ENCODE measurements around the gene THSD7B.
"Not testable (repeated sequence)": the region's sequence is repeated elsewhere in the genome, so short reads cannot be mapped to it uniquely, and the experiment has no call there.

The THSD7B gene

DNA sequence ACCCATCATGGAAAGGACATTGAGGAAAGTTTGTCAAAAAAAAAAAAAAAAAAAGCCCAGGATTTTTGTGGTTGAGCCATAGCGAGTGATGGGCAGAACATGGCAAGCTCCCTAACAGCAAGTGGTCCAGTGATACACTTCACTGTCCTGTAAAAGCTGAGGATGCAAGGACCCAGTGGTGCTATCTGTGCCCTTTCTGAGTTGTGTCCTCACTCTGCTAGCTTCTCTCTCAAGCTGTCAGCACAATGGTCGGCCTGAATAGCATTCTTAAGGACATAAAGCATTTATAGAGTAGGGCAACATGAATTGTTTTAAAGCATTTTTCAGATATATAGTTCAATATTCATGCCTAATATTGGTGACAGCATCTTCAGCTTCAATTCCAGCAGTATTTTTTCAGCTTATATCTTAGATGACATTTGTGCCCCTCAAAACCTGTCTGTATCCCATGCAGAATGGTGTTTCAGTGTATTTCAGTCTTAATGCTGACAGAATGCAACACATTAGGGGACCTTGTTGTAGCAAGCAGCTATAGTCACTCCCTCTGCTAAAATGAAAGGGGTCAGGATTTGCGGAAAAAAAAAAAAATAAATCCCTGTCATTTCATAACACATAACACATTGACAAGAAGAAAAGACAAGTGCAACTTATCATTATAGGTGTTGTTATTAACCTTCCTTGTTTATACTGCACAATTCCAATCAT, 496.7 kb downstream of the THSD7B start:
- DNase-seq, result no peak

DNA sequence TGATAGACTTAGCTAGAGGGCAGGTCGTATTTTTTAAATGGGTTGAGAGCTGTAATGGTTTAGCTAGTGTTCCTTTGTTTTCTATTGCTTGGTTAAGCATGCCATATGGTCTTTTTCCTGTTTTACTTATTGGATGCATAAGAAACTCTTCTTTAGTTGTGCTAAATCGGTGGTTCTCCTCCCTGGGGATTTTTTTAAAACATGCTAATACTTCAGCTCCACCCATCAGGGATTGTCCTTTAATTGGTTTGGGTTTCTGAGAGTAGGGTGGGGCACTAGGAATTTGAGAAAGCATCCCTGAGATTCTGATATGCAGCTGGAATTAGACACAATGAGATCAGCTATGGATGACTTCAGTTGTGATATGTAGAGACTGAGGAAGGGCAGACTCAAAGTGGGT, 497.2 kb downstream of the THSD7B start:
- DNase-seq, result no peak

DNA sequence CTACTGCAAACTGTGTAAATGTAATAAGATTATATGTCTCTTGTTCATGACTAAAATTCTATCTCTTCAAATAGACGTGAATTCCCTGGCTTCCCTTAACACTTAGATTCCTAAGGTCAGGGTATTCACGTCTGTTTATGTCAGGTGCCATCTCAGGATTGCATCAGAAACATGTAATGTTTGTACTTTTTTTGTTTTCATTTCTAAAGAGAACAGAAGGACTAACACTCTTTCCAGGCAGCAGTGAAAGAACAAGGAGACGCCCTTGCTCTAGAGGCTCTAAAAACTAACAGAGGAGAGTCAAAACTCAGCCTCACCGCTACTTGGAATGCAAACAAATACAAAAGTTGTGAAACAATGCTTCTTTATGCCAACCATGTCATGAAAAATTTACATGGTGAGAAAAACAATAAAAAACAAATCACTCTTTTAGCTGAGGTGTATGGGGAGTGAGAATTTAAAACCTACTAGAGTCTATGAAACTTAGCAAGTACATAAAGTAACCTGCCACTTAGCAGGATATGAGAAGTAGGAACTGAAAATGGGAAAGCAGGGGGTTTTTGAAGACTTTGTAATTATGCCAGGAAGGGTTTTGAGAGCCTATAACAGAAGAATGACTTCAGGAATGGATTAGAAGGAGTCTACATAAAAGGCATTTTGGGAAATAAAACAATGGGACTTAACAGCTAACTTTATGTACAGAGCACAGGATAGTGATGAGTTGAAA, 522.7 kb downstream of the THSD7B start:
- no peak for DNase-seq

DNA sequence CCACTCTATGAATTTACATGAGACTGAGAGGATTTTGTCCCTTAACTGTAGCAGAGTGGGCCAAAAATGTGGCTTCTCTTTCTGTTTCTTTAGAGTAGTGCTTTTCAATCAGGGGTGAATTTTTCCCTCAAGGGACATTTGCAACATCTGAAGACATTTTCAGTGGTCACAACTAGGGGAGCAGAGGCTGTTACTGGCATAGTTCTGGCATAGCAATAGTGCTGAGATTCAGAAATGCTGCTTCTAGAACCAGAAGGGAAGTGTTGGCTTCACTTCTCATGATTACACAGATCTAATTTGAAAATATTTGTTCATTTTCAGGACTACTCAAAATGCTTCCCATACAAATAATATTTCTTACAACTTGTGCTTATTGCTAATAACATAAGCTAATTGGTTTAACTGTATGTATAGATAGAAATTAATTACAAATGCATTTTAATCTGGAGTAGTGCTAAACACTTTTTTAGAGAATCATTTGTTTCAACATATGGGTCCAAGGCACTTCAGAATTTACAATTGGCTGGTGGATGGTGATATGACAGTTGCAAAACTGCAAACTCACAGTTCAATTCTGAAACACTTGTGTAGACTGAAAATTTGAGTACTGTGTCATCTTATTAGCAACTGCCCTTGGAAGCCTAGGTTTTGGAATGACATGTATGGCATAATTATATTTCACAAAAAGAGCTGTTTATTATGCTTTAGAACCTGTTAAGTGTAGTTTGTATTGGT, 526.7 kb downstream of the THSD7B start:
- DNase-seq, result no peak

DNA sequence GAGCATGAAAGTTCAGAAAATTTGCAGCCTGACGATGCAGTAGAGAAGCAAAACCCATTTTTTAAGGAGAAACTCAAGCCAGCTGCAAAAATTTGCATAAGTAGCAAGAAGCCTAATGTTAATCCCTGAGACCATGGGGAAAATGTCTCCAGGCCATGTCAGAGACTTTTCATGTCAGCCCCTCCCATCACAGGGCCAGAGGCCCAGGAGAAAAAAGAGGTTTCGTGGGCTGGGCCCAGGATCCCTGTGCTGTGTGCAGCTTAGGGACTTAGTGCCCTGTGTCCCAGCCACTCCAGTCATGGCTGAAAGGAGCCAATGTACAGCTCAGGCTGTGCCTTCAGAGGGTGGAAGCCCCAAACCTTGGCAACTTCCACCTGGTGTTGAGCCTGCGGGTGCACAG, 533.0 kb downstream of the THSD7B start:
- DNase-seq, result no peak

DNA sequence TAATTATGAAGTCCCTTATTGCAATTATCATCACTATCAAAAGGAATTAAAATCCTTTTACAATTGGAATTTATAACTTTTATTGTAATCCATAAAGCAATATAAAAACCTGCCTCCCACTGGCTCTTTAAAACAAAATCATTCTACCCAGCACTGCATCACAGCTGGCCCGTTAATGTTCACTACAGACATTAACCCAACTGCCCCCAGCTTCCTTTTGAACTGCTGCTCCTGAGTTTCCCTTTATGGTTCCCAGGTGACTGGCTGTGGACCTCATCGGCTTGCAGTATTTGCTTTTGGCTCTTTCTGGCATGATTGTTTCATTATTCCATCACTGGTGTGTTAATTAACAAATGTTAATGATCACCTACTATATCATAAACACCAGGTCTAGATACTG, 535.6 kb downstream of the THSD7B start:
- no peak for DNase-seq

DNA sequence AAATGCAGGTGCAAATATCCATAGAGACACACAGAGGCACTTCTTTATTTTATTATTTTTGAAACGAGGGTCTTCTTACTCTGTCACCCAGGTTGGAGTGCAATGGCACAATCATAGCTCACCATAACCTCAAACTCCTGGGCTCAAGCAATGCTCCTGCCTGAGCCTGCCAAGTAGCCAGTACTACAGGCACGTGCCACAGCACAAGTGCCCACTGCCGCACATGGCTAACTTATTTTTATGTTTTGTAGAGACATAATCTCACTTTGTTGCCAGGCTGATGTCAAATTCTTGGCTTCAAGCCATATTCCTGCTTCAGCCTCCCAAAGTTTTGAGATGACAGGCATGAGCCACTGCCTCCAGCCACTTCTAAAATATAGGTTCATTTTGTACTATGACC, 537.6 kb downstream of the THSD7B start:
- no peak for DNase-seq

DNA sequence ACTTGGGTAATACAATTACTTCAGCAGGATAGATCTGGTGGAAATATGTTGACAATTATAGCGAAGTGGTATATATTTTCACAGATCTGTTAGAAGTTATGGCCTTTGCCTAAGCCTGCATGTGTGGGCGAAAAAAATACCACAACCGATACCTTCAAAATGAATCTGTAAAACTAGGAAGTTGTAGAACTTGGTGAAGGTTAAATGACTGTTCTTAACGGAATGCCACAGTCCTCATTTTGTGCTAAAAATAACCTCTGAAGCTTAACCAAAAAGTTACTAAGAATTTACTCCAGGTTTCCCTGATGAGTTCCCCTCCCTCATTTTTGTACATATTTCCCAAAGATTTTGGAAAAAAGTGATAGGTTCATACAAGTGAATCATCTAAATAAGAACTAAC, 550.7 kb downstream of the THSD7B start:
- DNase-seq, result no peak

DNA sequence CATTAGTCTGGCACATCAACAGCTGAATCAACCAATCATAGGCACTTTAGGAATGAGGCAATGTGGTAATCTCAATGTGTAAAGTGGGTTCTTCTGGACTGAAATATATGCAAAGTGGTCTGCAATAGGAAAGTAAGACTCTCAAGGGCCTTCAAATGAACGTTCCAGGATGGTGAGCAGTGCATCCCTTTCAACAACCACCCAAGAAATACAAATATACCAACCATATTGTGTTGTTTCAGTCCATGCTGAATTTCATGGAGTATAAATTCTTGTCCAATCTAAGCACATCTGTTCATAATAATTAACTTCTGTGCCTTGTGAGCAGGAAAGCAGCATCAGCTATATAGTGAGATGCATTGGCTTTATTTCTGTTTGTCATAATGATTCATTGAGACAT, 556.2 kb downstream of the THSD7B start:
- peak; percentile 85 for DNase-seq

DNA sequence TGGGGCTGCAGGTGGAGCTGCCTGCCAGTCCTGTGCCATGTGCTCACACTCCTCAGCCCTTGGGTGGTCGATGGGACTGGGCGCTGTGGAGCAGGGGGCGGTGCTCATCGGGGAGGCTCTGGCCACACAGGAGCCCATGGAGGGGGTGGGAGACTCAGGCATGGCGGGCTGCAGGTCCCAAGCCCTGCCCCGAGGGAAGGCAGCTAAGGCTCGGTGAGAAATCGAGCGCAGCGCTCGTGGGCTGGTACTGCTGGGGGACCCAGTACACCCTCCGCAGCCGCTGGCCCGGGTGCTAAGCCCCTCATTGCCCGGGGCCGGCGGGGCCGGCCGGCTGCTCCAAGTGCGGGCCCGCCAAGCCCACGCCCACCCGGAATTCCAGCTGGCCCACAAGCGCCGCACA, 566.2 kb downstream of the THSD7B start:
- DNase-seq, result not testable (repeated sequence)

DNA sequence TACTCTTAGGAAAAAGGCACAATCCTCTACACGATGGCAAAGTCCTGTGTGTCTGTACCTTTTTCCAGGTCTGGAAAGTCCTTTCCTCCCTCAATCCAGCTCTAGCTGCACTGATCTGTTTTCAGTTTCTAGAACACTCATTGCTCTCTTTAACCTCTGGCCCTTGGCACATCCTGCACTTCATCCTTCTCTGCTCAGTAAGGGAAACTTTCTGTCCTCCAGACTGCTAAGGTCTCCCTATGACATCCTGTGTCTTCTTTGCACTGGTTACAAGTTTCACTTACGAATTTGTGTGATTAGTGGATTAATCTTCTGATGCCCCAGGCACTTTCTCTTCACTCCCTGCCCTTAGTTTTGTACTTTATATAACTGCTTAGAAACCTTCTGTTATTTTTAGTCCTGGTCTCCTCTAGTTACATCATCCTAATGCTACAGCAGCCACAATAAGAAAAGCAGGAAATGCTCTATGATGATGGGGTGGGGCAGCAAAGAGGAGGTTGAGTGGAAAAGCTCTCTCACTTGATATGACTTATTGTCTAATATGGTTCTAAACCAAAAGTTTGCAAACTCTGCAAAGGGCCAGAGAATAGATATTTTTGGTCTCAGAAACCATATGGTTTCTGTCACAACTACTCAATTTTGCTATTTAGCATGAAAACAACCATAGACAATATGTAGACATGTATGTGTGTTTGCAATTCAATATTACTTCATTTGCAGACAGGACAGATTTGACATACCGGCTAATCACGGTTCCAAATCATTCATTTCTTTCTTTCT, 568.2 kb downstream of the THSD7B start:
- DNase-seq, result no peak

DNA sequence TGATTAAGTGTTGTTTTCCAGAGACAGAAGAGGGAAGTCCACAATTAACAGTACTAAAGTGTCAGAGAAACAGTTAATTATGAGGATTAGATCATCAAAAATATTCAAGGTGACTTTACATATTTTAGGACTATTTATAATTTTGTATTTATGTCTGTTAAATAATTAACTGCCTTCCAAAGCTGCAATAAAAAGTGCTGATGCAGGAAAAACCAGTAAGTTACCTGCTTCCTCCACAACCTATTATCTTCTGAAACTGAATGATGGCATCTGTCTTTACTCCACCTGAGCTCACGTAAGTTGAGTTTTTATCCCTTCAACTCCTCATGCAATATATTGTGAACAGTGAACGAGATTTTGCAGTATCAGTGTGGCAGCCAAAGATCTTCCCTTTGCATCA, 570.7 kb downstream of the THSD7B start:
- DNase-seq, result no peak

DNA sequence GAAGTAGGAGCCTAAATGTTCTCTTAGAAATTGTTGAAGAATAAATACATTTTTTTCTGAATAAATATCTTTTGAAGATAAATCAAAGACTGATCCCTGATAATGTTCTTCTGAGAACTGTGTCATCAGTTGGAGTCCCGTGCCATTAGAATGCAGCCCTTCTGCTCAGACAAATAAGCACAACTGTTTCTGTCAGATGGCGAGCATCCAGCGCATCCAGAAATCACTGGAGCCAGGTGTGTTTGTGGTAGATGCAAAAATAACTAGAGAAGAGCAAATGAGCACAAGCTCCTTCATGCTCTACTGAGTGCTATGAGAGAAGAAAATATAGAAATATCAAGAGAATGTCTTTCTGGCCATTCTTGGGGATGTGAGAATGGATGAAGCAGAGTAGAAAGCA, 573.7 kb downstream of the THSD7B start:
- DNase-seq, result peak; percentile 95

DNA sequence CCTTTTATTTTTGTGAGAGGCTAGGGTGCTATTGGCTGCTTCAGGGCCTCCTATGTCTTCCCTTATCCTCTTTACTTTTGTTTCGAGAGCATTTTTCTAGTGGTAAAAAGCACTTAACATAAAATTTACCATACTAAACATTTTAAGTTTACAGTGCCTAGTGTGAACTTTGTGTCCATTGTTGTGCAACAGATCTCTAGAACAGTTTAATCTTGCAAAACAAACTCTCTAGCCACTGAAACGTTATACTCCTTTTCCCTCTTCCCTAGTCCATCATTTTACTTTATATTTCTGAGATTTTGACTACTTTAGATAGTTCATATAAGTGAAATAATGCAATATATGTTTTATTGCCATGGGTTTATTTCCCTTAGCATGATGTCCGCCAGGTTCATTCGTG, 580.6 kb downstream of the THSD7B start:
- DNase-seq, result no peak

DNA sequence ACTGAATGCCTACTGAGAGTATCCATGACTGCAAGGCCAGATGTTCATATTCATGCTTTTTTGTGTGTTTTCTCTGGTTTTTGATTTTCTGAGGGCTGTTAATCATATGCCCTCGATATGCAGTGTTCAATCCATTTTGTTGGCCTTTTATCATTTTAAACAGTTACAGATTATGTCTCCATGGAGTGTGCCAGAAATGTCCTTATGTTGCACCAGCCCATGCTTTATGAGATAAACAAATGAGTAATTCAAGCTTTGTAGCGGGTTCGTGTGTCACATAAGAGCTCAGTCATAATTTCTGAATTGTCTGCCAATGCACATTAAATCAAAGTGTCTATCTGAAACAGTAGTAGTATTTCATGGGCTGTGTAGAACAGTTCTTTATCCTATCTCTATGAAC, 583.0 kb downstream of the THSD7B start:
- DNase-seq, result peak; percentile 91

DNA sequence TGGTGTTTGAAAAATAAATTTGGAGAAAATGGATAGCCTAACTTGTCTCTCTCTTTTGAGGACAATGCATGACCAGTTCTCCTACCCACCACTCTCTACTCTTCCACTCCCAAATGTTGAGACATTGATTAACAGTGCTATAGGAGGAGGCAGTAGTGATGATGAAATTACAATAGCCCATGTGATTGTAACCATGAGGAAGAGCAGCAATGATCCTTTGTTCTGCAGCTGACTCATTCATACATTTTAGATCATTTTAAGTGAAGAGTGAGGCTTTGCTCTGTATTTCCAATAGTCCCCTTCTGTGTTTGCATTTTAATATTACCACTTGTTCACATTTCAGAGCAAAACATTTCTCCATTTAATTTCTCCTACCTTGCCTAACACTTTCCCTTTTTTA, 592.3 kb downstream of the THSD7B start:
- DNase-seq, result no peak

DNA sequence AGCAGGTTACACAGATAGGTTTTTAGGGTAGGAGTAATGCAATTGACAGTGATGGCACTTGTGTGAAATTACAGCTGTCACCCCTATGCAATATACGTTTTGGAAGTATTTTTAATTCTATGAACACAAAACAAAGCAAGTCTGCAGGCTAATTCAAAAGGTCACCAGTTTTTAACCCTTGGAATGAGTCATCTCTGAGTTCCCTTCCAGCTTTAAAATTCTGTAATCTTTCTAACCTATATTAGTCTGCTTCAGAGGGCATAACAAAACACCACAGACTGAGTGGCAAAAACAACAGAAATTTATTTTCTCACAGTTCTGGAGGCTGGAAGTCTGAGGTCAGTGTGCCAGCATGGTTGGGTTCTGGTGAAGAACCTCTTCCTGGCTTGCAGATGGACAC, 602.0 kb downstream of the THSD7B start:
- no peak for DNase-seq

DNA sequence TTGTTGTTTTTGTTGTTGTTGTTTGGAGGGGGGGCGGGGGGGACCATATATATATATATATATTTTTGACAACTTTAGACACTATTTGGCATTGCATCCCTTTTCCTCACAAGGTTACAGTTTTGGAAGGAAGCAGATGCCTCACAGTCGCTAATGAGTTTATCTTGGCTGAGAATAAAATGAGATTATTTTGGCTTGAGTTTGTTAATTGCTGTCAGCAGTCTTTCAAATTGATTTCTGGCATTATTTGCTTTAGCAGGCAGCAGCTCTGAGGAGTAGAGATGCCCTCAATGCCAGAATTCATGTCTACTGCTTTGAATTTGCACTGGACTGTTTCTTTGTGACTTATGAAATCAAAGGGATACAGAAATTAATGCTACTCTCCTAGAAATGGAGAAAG, 603.8 kb downstream of the THSD7B start:
- peak; percentile 68 for DNase-seq

DNA sequence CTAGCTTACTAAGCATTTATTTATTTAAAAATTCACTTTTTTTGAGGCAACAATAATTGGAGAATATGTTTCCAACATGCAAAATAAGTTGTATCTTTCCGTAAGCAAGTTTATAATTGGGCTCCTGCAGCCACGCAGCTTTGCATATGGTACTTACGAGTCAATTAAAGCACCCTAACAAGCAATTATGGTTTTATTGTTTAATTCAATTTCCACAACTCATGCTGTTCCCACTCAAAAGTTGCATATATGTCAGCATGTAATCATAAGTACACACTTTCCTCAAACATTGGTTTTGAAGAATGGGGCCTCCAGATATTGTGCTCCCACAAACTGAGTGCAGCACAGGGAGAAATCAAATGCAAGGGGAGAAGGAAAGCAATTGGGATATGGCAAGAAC, 613.8 kb downstream of the THSD7B start:
- no peak for DNase-seq

DNA sequence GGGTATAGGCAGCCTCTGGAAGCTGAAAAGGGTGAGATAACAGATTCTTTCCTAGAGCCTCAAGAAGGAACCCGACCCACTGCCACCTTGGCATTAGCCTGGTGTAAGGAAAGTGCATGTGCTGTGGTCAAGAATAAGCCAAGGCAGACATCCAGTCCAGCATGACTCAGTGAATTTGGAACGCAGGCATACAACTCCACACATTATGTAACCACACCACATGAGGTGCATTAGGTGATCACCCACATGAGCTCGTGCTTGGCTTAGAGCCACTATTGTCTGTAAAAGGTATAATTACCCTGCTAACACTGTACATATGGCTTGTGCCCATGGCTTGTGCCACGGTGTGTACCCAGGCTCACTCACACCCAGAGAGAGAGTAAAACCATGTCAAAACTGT, 615.3 kb downstream of the THSD7B start:
- DNase-seq, result peak; percentile 6

DNA sequence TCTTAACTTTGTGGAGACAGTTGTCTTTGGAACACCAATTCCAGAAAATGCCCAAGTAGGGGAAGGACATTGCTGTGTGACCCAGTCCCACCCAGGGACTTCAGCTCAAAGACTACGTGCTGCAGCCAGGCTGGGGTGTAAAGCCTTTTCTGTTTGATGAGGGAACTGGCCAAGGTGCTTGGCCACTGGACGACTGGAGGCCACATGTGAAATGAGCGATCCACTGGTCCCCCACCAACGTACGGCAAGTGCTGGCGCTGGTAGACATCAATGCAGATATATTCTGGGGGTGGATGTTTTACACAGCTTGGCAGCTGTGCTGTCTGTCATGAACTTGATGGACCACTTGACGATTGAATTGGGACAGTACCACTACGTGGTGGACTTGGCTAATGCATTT, 616.4 kb downstream of the THSD7B start:
- DNase-seq, result no peak

DNA sequence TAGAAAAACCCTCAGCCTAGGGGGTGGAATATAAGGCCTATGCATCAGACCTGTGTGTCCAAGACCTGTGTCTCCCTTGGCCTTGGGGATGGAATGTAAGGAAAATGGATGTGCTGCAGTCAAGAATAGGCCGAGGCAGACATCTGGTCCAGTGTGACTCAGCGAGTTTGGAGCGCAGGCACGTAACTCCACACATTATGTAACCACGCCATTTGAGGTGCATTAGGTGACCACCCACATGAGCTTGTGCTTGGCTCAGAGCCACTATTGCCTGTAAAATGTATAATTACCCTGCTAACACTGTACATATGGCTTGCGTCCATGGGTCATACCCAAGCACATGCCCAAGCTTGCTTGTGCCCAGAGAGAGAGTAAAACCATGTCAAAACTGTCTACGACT, 618.0 kb downstream of the THSD7B start:
- no peak for DNase-seq

DNA sequence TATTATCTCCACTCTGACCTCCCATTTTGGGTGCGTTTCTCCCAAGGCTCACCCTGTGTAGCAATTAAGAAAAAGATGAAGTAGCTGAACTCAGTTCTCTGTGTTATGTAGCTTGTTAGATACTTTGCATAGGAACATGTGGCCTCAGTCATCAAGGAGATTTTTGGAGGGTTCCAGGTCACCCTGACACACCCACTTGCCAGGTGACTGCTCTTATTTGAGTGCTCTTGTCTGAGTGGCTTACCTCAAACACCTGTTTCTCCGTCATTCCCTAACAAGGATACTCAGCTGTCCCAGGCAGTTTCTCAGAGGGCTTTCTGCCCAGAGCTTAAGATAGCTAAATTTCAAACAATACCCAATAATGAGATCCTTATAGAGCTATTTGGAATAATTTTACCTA, 621.7 kb downstream of the THSD7B start:
- no peak for DNase-seq

Measured in NCI-H1694 (cell line).